KG1 (cell line): ENCODE data around the gene SYNPO2.
"Not testable (repeated sequence)": the region's sequence is repeated elsewhere in the genome, so short reads cannot be mapped to it uniquely, and the experiment has no call there.

ENCODE experiments used
- DNase-seq: peaks from one replicate; lab custom pipeline; 2025; lab: John Stamatoyannopoulos, UW

SYNPO2 gene

GRCh38 chr4:118888666-118889311 is at the start of gene SYNPO2:
Gene SYNPO2 (plus strand): TSS chr4:118888854. CDS start chr4:118889037, 183 bp downstream.
- DNase-seq: no peak

- no peak for DNase-seq
These were observed 49.3 kb upstream of the SYNPO2 start for GRCh38 chr4:118839221-118839927.

- DNase-seq: no peak
These were observed 46.6 kb upstream of the SYNPO2 start for GRCh38 chr4:118842055-118842454.

- no peak for DNase-seq
These were observed 45.4 kb upstream of the SYNPO2 start for GRCh38 chr4:118843237-118843636.

GRCh38 chr4:118845552-118846050 is 43.1 kb upstream of the SYNPO2 start:
- no peak for DNase-seq

GRCh38 chr4:118846979-118847378 is 41.7 kb upstream of the SYNPO2 start:
- DNase-seq: no peak

- DNase-seq: no peak
These were observed 40.4 kb upstream of the SYNPO2 start for GRCh38 chr4:118848242-118848641.

GRCh38 chr4:118848901-118849300 is 39.8 kb upstream of the SYNPO2 start:
- DNase-seq: no peak

- DNase-seq: no peak
These were observed 38.7 kb upstream of the SYNPO2 start for GRCh38 chr4:118849867-118850487.

- no peak for DNase-seq
These were observed 38.0 kb upstream of the SYNPO2 start for GRCh38 chr4:118850488-118851173.

GRCh38 chr4:118857760-118858159 is 30.9 kb upstream of the SYNPO2 start:
- no peak for DNase-seq

- no peak for DNase-seq
These were observed 29.9 kb upstream of the SYNPO2 start for GRCh38 chr4:118858779-118859178.

- no peak for DNase-seq
These were observed 23.5 kb upstream of the SYNPO2 start for GRCh38 chr4:118865091-118865708.

- no peak for DNase-seq
These were observed 22.2 kb upstream of the SYNPO2 start for GRCh38 chr4:118866442-118866841.

- DNase-seq: no peak
These were observed 21.2 kb upstream of the SYNPO2 start for GRCh38 chr4:118867311-118868067.

GRCh38 chr4:118869808-118870342 is 18.8 kb upstream of the SYNPO2 start:
- no peak for DNase-seq

GRCh38 chr4:118872181-118872580 is 16.5 kb upstream of the SYNPO2 start:
- no peak for DNase-seq

- DNase-seq: no peak
These were observed 10.9 kb upstream of the SYNPO2 start for GRCh38 chr4:118877797-118878196.

- not testable (repeated sequence) for DNase-seq
These were observed 10.1 kb upstream of the SYNPO2 start for GRCh38 chr4:118878507-118878906.

GRCh38 chr4:118879409-118879808 is 9.2 kb upstream of the SYNPO2 start:
- no peak for DNase-seq
